GM19238 (cell line): ENCODE results near the gene TCL1A.

Source experiments
- DNase-seq: peaks from one replicate; pipeline ENCODE4 v3.0.0; 2011; ENCODE audit warnings: low spot score; ENCODE audit not compliant: insufficient read length

The TCL1A gene

GRCh38 chr14:95705518-95705917 lies 8.4 kb downstream of the TCL1A start:
- no peak for DNase-seq

- no peak for DNase-seq
These were observed 10.1 kb downstream of the TCL1A start for GRCh38 chr14:95703805-95704204.

- no peak for DNase-seq
These were observed 10.6 kb downstream of the TCL1A start for GRCh38 chr14:95703341-95703740.

- no peak for DNase-seq
These were observed 12.1 kb downstream of the TCL1A start for GRCh38 chr14:95701846-95702221.

GRCh38 chr14:95700221-95700976 lies 13.5 kb downstream of the TCL1A start:
- DNase-seq, result no peak

GRCh38 chr14:95699412-95699811 lies 14.5 kb downstream of the TCL1A start:
- DNase-seq, result no peak

GRCh38 chr14:95698287-95698686 lies 15.6 kb downstream of the TCL1A start:
- DNase-seq, result no peak

- no peak for DNase-seq
These were observed 16.2 kb downstream of the TCL1A start for GRCh38 chr14:95697764-95698163.

GRCh38 chr14:95696741-95697140 lies 17.2 kb downstream of the TCL1A start:
- DNase-seq, result no peak

- no peak for DNase-seq
These were observed 18.0 kb downstream of the TCL1A start for GRCh38 chr14:95695913-95696312.

GRCh38 chr14:95695051-95695450 lies 18.9 kb downstream of the TCL1A start:
- DNase-seq, result no peak

GRCh38 chr14:95692109-95692508 lies 21.8 kb downstream of the TCL1A start:
- DNase-seq, result no peak

- no peak for DNase-seq
These were observed 22.3 kb downstream of the TCL1A start for GRCh38 chr14:95691591-95691990.

GRCh38 chr14:95690815-95691214 lies 23.1 kb downstream of the TCL1A start:
- DNase-seq, result no peak

GRCh38 chr14:95689441-95689840 lies 24.5 kb downstream of the TCL1A start:
- DNase-seq, result no peak

- DNase-seq, result no peak
These were observed 27.0 kb downstream of the TCL1A start for GRCh38 chr14:95686935-95687334.

- DNase-seq, result no peak
These were observed 27.7 kb downstream of the TCL1A start, which contains the start of gene TCL1B for GRCh38 chr14:95685978-95686922. Gene TCL1B, plus strand, starts transcription at chr14:95686426. Its CDS starts 42 bp downstream, at chr14:95686468.

GRCh38 chr14:95683793-95684192 lies 30.1 kb downstream of the TCL1A start:
- peak; percentile 62 for DNase-seq

GRCh38 chr14:95681153-95681552 lies 32.8 kb downstream of the TCL1A start:
- DNase-seq, result no peak

- no peak for DNase-seq
These were observed 33.8 kb downstream of the TCL1A start for GRCh38 chr14:95679998-95680735.

- no peak for DNase-seq
These were observed 34.6 kb downstream of the TCL1A start for GRCh38 chr14:95679148-95679815.
